DMS114 treated with DMSO at 0.1 percent for 48 hours (cell line): Measurements from ENCODE around the gene CFB.
"Not testable (repeated sequence)": the region's sequence is repeated elsewhere in the genome, so short reads cannot be mapped to it uniquely, and the experiment has no call there.

Experiments used
- DNase-seq: peaks from one replicate; lab custom pipeline; 2025; ENCODE audit not compliant: unreplicated experiment; lab: John Stamatoyannopoulos, UW

The CFB gene

DNA sequence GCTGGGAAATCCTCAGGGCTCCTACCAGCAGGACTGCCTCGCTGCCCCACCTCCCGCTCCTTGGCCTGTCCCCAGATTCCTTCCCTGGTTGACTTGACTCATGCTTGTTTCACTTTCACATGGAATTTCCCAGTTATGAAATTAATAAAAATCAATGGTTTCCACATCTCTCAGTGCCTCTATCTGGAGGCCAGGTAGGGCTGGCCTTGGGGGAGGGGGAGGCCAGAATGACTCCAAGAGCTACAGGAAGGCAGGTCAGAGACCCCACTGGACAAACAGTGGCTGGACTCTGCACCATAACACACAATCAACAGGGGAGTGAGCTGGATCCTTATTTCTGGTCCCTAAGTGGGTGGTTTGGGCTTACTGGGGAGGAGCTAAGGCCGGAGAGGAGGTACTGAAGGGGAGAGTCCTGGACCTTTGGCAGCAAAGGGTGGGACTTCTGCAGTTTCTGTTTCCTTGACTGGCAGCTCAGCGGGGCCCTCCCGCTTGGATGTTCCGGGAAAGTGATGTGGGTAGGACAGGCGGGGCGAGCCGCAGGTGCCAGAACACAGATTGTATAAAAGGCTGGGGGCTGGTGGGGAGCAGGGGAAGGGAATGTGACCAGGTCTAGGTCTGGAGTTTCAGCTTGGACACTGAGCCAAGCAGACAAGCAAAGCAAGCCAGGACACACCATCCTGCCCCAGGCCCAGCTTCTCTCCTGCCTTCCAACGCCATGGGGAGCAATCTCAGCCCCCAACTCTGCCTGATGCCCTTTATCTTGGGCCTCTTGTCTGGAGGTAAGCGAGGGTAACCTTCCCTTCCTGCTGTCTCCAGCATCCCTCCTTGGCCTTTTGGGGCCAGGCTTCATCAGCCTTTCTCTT, at the start of gene CFB:
Gene CFB (plus strand): TSS at position 589 of the 863 bp plus-strand sequence. CDS start 127 bp downstream, at position 716.
- DNase-seq, result no peak

DNA sequence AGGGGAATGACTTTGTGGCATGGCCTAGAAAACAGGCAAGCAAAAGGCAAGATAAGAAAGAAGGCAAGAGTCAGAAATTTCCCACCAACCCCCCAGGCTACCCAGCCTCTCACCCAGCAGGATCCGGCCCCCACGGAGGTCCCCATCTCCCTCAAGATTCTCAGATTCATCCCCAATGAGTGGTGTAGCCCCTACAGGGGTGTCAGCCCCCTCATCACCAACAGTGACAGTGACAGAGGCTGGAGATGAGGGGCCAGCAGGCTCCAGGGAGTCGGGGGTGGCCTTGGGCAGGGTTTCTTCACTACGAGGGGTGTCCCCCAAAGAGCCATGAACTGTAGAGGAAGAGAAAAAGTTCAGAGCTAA, 49.4 kb upstream of the CFB start:
- DNase-seq, result no peak

DNA sequence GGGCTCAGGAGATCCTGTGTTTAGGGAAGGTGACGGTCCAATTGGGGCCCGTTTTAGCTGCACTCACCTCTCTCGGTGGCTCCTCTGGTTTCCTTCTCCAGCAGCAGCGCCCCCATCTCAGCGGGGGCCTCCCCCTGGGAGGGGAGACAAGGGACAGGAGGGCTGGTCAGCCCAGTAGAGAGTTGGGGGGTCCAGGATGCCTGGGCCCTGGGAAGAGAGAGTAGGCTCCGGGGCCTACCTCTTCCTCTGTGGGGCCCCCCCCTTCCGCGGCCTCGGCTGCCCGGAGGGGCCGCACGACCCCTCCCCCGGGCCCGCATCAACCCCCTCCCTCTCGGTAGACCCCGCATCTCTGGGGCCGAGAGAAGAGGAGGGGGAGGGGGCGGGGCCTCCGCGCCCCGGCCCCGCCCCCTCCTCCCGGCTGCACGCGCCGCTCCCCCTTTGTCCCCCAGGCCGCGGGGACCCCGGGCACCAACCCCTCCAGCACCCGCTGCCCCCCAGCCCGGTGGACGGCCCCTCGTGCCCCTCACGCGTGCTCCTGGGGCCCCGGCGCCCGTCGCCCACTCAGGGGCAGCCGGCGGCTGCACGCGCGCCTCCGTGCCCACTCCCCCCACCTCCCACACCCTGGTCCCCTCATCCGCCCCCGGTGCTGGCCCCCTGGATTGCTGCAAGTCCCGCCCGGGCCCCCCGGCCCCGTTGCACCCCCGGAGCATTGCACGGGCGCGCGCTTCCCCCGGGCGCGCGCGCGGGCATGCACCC, 48.9 kb upstream of the CFB start:
- DNase-seq, result no peak

DNA sequence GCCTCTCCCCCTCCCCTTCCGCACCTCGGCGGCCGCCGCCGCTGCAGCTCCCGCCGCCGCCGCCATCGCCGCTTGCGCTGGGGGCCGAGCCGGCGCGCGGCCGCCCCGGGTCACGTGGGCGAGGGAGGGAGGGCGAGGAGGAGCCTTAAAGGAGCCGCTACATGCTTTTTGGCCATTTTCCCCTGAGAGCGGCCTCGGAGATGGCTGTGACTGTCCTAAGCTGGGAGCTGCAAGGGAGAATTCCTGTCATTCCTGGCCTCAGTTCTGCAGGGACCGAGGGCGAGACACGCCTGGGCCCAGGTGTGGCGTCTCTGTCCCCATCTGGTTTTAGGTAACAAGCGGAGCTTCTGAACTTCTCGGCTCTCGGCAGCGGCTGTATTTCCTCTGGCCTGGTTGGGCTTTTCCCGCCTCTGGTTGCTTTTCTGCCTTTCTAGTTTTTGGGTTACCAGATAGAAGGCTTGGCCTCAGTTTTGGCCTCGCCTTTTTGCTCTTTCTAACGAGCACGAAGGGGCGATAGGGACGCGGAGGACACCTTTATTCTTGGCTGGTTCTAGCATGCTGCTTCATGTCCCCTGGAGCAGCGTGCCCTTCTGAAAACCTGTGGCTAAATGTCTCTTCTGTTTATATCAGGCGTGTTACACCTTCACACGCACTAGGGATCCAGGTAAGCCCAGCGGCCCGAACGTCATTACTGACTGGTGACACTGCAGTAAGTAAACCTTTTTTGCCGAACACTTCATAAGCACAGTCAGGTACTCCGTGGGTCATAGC, 48.1 kb upstream of the CFB start, which contains the start of gene EHMT2:
Gene EHMT2 (minus strand): TSS at position 87 of the 771 bp plus-strand sequence. CDS start 21 bp downstream, at position 66.
- DNase-seq, result peak; percentile 89

DNA sequence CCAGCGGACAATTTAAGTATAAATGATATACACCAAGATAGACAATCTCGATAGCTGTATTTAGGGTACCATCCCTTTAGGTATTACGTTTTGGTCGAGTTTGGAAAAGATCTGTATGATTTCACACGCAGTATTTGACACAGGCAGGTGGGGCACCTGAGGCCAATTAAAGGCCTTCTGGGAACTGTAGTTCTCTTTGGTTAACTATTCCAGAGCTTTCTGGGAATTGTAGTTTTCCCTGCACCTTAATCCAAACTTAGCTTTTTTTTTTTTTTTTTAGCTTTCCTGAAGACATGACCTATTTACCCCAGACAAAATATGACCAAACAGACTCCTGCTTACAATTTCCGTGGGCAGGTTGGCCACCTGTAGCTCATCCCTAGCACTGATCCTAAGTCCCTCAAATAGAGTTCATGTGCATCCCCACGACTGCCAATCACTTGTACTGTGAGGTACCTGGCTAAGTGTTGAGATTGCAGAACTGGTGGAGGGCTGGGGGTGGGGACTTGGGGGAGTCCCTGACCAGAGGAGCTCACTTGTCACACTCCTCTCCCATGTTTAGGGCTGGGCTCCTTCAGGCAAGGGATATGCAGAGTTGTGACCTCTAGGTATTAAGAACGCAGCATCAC, 47.4 kb upstream of the CFB start:
- peak; percentile 46 for DNase-seq

DNA sequence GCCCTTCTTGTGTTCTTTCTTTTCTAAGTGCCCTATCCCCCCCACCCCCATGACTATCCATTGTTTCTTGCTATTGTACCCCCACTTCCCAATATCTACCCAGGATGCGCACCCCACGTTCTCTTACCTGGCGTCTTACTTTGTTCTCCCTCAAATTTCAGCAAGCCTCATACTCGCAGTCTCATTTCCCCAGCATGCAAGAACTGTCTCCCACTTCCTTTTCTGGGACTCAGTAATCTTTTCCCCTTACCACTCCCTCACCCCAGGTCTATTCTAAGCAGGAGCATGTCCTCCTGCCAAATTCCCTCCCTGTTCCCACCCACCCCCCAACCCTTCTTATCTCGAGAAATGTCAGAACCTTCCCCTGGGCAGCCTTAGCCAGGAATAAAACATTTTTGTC, 46.7 kb upstream of the CFB start:
- no peak for DNase-seq

DNA sequence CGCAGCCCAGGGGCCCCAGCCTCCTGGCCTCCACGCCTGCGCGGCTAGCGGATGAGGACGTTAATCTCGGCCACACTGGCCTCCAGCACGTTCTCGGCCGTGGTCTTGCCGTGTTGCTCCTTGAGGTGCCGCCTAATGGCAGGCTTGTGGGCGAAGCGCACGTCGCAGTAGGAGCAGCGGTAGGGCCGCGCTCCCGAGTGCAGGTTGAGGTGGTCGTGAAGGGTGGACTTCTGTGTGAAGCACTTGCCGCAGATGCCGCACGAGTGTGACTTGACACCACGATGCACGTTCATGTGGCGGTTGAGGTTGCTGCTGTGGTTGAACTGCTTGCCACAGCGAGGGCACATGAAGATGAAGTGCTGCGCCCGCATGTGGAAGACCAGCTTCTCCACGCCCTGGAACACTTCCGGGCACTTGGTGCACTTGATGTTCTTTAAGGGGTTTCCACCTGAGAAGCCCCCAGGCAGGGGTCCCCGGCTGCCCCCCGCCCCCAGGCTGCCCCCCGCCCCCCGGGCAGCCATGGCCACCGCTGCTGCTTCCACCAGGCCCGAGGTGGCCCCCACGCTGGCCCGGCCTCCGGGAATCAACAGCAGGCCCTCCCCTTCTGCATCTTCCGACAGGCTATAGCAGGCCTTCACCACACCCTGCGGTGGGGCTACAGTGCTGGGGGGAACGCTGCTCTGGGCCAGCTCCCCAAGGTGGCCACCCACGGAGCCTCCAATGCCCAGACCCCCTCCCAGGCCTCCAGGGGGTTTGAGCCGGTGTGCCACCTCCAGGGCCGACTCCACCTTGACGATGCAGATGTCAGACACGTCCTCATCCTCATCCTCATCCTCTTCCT, 45.8 kb upstream of the CFB start:
- no peak for DNase-seq

DNA sequence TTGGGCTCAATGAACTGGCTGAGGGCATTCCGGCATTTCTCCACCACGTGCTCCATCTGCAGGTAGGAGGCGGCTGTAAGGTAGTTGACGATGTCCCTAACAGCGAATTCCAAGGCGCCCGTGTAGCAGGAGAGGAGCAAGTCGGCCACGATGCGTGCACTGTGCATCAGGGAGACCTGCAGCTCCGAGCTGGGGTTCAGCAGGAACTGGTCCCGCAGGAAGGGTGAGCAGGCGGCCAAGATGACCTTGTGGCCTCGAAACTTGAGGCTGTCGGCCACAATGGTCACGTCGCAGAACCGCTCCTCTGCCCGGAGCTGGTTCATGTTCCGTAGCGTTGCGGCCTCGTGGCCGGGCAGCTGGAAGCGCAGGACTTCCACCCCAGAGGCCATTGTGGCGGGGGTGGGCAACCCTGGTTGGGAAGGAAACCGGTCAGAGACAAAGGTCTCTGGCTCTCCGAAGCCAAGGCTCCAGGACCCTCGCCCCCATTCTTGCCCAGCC, 44.9 kb upstream of the CFB start:
- DNase-seq, result no peak

DNA sequence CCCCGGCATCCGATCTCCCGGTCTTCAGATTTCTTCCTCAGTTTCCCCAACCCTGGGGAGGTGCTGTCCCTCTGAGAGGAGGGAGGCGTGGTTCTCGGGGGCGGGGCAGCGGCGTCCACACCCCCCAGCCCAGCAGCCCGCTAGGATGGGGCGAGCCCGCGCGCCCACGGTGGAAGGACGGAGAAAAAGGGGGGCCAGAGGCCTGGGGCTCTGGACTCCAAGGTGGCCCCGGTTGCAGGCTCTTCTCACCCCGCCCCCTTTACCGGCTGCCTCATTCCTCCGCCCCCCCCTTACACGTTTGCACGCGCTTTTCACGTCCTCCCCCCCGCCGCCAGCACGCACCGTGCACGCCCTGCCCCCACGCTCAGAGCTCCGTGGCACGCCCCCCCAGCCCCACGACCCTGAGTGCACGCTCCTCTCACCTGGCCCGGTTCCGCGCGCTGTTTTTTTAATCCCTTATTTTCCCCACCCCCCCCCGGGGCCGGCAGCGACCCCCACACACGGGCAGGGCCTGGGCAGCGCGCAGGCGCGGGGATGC, 44.4 kb upstream of the CFB start:
- peak; percentile 58 for DNase-seq

DNA sequence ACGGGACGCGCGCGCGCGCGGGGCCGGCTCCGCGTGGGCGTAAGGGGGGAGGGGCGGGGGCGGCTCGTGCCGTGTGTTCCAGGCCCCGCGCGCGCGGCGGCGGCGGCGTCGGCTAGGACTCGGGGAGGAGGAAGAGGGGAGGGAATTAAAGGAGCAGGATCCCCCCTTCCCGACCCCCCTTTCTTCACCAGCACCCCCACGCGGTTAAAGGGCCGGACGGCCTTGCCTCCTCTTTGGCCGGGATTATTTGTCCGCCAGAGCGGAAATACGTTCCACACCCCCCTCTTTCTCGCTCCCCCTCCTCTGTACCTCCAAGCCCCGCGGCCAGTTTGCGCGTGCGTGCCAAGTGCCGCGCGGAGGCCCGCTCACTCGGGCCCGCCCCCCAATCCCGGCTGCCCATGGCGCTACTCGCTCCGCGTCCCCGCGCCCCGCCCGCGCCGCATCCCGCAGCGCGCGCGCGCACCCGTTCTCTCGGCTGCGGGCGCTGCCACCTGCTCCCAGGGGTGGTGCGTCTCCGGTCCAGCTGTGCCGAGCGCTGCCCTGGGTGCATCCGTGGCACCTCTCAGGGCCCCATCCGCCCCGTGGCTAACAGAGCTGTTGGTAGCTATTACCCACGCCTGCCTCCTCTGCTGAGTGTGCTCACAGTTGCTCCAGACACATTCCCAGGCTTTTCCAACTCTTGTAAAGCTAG, 43.8 kb upstream of the CFB start, which contains the start of gene ZBTB12:
Gene ZBTB12 (minus strand): TSS at position 134 of the 691 bp plus-strand sequence. CDS start 781 bp downstream, outside the sequence.
- peak; percentile 93 for DNase-seq

DNA sequence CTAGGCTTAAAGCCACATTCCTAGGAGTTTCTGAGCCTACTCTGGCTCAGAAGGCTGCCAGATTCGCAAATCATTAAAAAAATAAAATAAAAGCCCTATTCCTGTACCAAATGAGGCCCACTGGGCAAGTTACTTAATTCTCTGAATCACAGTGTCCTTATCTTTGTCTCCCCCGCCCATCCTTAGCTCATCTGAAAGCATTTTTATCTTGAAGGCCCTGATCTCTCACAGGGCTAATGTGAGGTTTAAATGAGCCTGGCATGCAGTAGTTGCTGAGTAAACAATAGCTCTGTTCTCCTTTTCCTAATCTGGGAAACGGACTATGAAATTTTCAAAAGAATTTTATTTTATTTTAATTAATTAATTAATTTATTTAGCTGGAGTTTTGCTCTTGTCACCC, 41.9 kb upstream of the CFB start:
- DNase-seq, result no peak

DNA sequence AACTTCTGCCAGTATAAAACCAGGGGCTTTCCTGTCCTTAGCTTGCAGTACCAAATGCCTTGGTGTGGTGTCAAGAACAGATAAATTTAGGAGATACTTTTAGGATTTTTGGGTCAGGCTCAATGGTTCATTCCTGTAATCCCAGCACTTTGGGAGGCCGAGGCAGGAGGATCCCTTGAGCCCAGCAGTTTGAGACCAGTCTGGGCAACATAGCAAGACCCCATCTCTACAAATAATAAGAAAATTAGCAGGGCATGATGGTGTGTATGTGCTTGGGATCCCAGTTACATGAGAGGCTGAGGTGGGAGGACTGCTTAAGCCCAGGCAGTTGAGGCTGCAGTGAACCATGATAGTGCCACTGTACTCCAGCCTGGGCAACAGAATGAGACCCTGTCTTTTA, 40.9 kb upstream of the CFB start:
- no peak for DNase-seq

DNA sequence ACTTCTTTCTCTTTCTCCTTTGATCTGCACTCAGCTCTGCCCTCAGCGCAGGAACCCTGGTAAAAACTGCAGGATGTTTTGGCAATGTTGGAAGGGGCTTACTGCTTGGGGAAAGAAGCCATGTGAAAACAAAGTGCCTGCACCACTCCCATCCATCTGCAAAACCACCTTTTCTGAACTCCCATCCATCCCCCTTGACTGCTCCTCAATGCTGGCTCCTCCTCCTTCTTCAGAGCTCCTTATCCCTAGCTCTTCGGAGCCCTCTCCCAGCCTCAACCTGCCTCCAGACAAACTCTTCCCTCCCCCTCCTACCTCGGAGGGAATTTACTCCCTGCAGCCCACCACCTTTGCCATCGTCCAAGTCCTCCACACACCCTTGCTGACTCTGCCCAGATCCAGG, 39.8 kb upstream of the CFB start:
- DNase-seq, result no peak

DNA sequence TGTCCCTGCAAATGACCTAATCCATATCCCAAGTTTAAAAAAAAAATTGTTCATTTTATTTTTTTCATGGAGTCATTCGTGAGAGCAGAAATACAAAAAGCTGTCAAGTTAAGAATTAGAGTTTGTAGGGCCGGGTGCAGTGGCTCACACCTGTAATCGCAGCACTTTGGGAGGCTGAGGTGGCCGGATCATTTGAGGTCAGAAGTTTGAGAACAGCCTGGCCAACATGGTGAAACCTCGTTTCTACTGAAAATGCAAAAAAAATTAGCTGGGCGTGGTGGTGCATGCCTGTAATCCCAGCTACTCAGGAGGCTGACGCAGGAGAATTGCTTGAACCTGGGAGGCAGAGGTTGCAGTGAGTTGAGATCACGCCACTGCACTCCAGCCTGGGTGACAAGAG, 39.2 kb upstream of the CFB start:
- not testable (repeated sequence) for DNase-seq

DNA sequence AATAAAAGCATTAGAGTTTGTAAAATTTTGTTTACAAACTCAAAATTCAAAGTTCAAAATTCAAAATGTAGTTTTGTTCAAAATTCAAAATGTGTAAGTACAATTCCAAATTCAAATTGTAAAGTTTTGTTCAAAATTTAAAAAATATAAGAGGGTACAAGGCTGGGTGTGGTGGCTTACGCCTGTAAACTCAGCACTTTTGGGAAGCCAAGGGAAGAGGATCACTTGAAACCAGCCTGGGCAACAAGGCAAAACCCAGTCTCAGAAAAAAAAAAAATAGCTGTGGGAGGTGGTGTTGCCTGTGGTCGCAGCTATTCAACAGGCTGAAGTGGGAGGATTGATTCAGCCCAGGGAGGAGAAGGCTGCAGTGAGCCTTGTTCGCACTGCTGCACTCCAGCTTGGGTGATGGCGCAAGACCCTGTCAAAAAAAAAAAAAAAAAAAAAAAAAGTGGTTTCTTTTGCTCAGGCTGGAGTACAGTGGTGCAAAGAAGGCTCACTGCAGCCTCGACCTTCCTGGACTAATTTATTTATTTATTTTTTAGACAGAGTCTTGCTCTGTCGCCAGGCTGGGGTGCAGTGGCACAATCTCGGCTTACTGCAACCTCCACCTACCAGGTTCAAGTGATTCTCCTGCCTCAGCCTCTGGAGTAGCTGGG, 38.6 kb upstream of the CFB start:
- DNase-seq, result no peak

DNA sequence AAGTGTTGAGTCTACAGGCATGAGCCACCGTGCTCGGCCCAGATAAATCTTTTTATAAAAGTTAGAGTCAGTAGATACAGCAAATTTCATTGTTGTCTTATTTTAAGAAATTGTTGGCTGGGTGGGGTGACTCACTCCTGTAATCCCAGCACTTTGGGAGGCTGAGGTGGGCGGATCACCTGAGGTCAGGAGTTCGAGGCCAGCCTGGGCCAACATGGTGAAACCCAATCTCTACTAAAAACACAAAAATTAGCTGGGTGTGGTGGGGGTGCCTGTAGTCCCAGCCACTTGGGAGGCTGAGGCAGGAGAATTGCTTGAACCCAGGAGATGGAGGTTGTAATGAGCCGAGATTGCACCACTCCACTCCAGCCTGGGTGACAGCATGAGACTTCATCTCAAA, 37.6 kb upstream of the CFB start:
- not testable (repeated sequence) for DNase-seq

DNA sequence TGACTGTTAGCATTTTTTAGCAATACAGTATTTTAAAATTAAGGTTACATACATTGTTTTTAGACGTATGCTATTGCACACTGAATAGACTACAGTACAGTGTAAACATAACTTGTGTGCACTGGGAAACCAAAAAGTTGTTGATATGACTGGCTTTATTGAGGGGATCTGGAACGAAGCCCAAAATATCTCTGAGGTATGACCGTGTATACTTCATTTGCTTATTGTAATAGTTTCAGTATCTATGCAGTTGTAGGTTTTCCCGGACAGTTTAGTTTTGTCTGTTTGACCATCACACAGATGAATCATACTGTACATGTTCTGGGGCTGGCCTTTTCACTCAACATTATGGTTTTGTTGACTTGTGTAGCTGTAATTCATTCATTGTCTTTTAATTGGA, 37.1 kb upstream of the CFB start:
- DNase-seq, result no peak

DNA sequence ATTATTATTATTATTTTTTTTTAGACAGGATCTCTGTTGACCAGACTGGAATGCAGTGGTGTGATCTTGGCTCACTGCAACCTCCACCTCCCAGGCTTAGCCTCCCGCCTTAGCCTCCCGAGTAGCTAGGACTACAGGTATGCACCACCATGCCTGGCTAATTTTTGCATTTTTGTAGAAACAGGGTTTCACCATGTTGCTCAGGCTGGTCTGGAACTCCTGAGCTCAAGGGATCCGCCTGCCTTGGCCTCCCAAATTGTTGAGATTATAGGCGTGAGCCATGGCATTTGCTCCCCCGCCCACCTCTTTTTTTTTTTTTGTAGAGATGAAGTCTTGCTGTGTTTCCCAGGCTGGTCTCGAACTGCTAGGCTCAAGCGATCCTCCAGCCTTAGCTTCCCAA, 36.6 kb upstream of the CFB start:
- DNase-seq, result not testable (repeated sequence)
